Measurements from ENCODE around the gene FAM107B.

The FAM107B gene

GRCh38 chr10:14578060-14578952 lies 196.4 kb downstream of the FAM107B start:
- no peak for DNase-seq (ENCODE audit: low spot score)

- DNase-seq (ENCODE audit: low spot score) = no peak
Measured at GRCh38 chr10:14574885-14575284, 199.8 kb downstream of the FAM107B start.

- DNase-seq (ENCODE audit: low spot score) = no peak
Measured at GRCh38 chr10:14574291-14574690, 200.4 kb downstream of the FAM107B start.

GRCh38 chr10:14573666-14574261 lies 200.9 kb downstream of the FAM107B start:
- peak; percentile 36 for DNase-seq (ENCODE audit: low spot score)

GRCh38 chr10:14572811-14573210 lies 201.9 kb downstream of the FAM107B start:
- no peak for DNase-seq (ENCODE audit: low spot score)

- no peak for DNase-seq (ENCODE audit: low spot score)
Measured at GRCh38 chr10:14571866-14572507, 202.7 kb downstream of the FAM107B start.

GRCh38 chr10:14570800-14571199 lies 203.9 kb downstream of the FAM107B start:
- no peak for DNase-seq (ENCODE audit: low spot score)

- DNase-seq (ENCODE audit: low spot score) = no peak
Measured at GRCh38 chr10:14569274-14570060, 205.2 kb downstream of the FAM107B start.

- no peak for DNase-seq (ENCODE audit: low spot score)
Measured at GRCh38 chr10:14567421-14567820, 207.3 kb downstream of the FAM107B start.

GRCh38 chr10:14566498-14566897 lies 208.2 kb downstream of the FAM107B start:
- no peak for DNase-seq (ENCODE audit: low spot score)

GRCh38 chr10:14565199-14565598 lies 209.5 kb downstream of the FAM107B start:
- no peak for DNase-seq (ENCODE audit: low spot score)

- no peak for DNase-seq (ENCODE audit: low spot score)
Measured at GRCh38 chr10:14564268-14564744, 210.4 kb downstream of the FAM107B start.

- no peak for DNase-seq (ENCODE audit: low spot score)
Measured at GRCh38 chr10:14563359-14563940, 211.2 kb downstream of the FAM107B start.

- DNase-seq (ENCODE audit: low spot score) = no peak
Measured at GRCh38 chr10:14563076-14563336, 211.7 kb downstream of the FAM107B start.

- DNase-seq (ENCODE audit: low spot score) = no peak
Measured at GRCh38 chr10:14562218-14563075, 212.2 kb downstream of the FAM107B start.

- no peak for DNase-seq (ENCODE audit: low spot score)
Measured at GRCh38 chr10:14560791-14561765, 213.6 kb downstream of the FAM107B start.

- DNase-seq (ENCODE audit: low spot score) = peak; percentile 13
Measured at GRCh38 chr10:14560274-14560673, 214.4 kb downstream of the FAM107B start.

- DNase-seq (ENCODE audit: low spot score) = no peak
Measured at GRCh38 chr10:14558025-14558424, 216.7 kb downstream of the FAM107B start.

GRCh38 chr10:14557567-14557966 lies 217.1 kb downstream of the FAM107B start:
- no peak for DNase-seq (ENCODE audit: low spot score)
